Frontal cortex (tissue), 4 donors: ENCODE measurements around the gene ATP10A. TPM values are rescaled to one million over a fixed set of nuclear protein-coding genes. Genes with fewer than 3 reads are reported as not detected.
"Not testable (repeated sequence)": the region's sequence is repeated elsewhere in the genome, so short reads cannot be mapped to it uniquely, and the experiment has no call there.

ENCODE experiments used
- DNase-seq, 2 donors: peaks; one replicate each; pipeline ENCODE4 v3.0.0; 2012; ENCODE audit warnings: low spot score in 2 of 2
- FAIRE-seq: peaks from 2 replicates; lab custom pipeline; 2012; peaks lifted over from hg19 to GRCh38; lab: Jason Lieb, UNC
- total RNA-seq: library from RNA; depleted of rRNA; stranded (reverse); fragments of >200 nt; gene quantifications from one replicate; pipeline ENCODE4 v1.2.3, GENCODE V29; 2014
- donor health status: control.
- donor health status: control.
- donor health status: control.

Gene ATP10A
- total RNA-seq, 1 donor from 2014 or later: 0.82 TPM

GRCh38 chr15:25860885-25861866, 2.0 kb downstream of the ATP10A start:
- FAIRE-seq: no peak
- no peak for DNase-seq

- FAIRE-seq (no peak), DNase-seq (no peak)
Measured at GRCh38 chr15:25859838-25860645, 3.1 kb downstream of the ATP10A start.

- no peak for DNase-seq
- no peak for FAIRE-seq
Measured at GRCh38 chr15:25858952-25859760, 4.0 kb downstream of the ATP10A start.

GRCh38 chr15:25856059-25856458, 7.1 kb downstream of the ATP10A start:
- not testable (repeated sequence) for FAIRE-seq, DNase-seq

- no peak for FAIRE-seq
Measured at GRCh38 chr15:25852661-25853524, 10.2 kb downstream of the ATP10A start.

GRCh38 chr15:25852027-25852426, 11.1 kb downstream of the ATP10A start:
- FAIRE-seq: no peak
- no peak for DNase-seq

More at GRCh38 chr15:25852661-25853524, 10.2 kb downstream of the ATP10A start:
- no peak for DNase-seq

- DNase-seq (no peak), FAIRE-seq (no peak)
Measured at GRCh38 chr15:25850154-25851111, 12.7 kb downstream of the ATP10A start.

GRCh38 chr15:25849157-25849921, 13.8 kb downstream of the ATP10A start:
- DNase-seq: no peak
- FAIRE-seq: no peak

GRCh38 chr15:25848784-25849156, 14.4 kb downstream of the ATP10A start:
- DNase-seq (no peak), FAIRE-seq (no peak)

GRCh38 chr15:25848325-25848724, 14.8 kb downstream of the ATP10A start:
- DNase-seq (no peak), FAIRE-seq (no peak)

GRCh38 chr15:25847051-25847450, 16.1 kb downstream of the ATP10A start:
- DNase-seq (no peak), FAIRE-seq (no peak)

GRCh38 chr15:25846377-25846776, 16.8 kb downstream of the ATP10A start:
- DNase-seq: no peak

GRCh38 chr15:25844981-25845680, 18.0 kb downstream of the ATP10A start:
- FAIRE-seq (no peak), DNase-seq (no peak)

More at GRCh38 chr15:25846377-25846776, 16.8 kb downstream of the ATP10A start:
- no peak for FAIRE-seq

- no peak for FAIRE-seq
- no peak for DNase-seq
Measured at GRCh38 chr15:25844542-25844941, 18.6 kb downstream of the ATP10A start.

- no peak for FAIRE-seq
- DNase-seq: no peak
Measured at GRCh38 chr15:25844076-25844475, 19.1 kb downstream of the ATP10A start.

- FAIRE-seq (no peak), DNase-seq (no peak)
Measured at GRCh38 chr15:25839638-25840156, 23.4 kb downstream of the ATP10A start.
